SJSA1 (cell line): ENCODE data around the gene GRID1. TPM values are rescaled to one million over a fixed set of nuclear protein-coding genes. Genes with fewer than 3 reads are reported as not detected.
"Not testable (repeated sequence)": the region's sequence is repeated elsewhere in the genome, so short reads cannot be mapped to it uniquely, and the experiment has no call there.

Source experiments
- DNase-seq, 2 experiments: peaks; one replicate each; pipeline ENCODE4 v3.0.0-alpha.2; 2015 to 2020; ENCODE audit warnings: low spot score in 2 of 2, low read depth in 1 of 2
- H3K27ac ChIP-seq: fragments of 250-450 bp; sonication (Bioruptor Pico); 2 replicates; pipeline ENCODE4 v1.5.1; 2020; ENCODE audit warnings: mild to moderate bottlenecking, moderate library complexity
- H3K27me3 ChIP-seq: fragments of 250-450 bp; sonication (Bioruptor Pico); replicated peaks from 2 replicates; pipeline ENCODE4 v1.5.1; 2020; ENCODE audit warnings: mild to moderate bottlenecking, moderate library complexity
- H3K36me3 ChIP-seq: fragments of 250-450 bp; sonication (Bioruptor Pico); 2 replicates; pipeline ENCODE4 v1.5.1; 2020; ENCODE audit warnings: mild to moderate bottlenecking
- H3K4me1 ChIP-seq: fragments of 250-450 bp; sonication (Bioruptor Pico); replicated peaks from 2 replicates; pipeline ENCODE4 v1.6.1; 2021; ENCODE audit warnings: mild to moderate bottlenecking
- H3K4me3 ChIP-seq: fragments of 250-450 bp; sonication (Bioruptor Pico); 2 replicates; pipeline ENCODE4 v1.5.1; 2020; ENCODE audit warnings: mild to moderate bottlenecking
- H3K9me3 ChIP-seq: fragments of 250-450 bp; sonication (Bioruptor Pico); replicated peaks from 2 replicates; pipeline ENCODE4 v1.5.1; 2020; ENCODE audit warnings: mild to moderate bottlenecking
- total RNA-seq: library from RNA; depleted of rRNA; stranded (reverse); fragments of >200 nt; shearing (Covaris generic); gene quantifications from 2 replicates; pipeline ENCODE4 v1.2.3, GENCODE V29; 2014

GRID1 gene
- total RNA-seq, 1 experiment from 2014 or later, result 0.05 TPM

DNA sequence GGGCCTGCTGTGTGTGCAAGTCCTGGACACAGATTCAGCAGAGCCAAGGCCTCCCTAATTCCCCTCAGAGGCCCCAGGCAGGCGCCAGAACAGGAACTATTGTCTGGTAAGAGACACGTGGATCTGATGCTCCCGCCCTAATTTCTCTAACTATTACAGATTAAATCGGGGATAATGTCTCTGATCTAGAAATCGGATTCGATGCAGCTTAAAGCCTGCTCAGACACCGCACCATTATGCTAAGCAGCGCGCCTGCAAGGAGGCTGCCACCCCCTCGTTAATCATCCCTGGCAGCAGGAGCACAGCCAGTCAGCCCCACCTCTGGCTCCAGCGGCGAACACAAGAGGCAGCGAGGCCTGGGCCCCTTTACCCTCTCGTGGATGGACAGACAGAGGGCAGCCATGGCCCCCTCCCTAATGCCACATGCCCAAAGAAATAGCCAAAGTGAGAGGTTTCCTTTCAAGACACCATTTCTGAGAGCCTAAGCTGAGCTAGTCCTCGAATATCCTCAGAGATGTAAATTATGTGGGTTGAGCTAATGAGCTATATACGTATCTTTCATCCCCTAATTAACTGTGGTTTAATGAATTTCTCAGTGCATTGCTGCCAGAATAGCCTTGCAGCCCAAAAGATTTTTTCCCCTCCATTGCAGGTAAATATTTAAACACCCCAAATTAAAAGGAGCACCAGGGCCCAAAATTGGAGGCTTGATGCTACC lies 122.1 kb downstream of the GRID1 start:
- H3K27me3 ChIP-seq, result no peaks in the 10 kb centered on the region
- no peaks in the 10 kb centered on the region for H3K9me3 ChIP-seq
- DNase-seq, result no peak
- H3K4me3 ChIP-seq, result no peak overlapping the region
- H3K27ac ChIP-seq, result no peak overlapping the region
- no peaks in the 10 kb centered on the region for H3K4me1 ChIP-seq
- H3K36me3 ChIP-seq, result no peaks in the 10 kb centered on the region

DNA sequence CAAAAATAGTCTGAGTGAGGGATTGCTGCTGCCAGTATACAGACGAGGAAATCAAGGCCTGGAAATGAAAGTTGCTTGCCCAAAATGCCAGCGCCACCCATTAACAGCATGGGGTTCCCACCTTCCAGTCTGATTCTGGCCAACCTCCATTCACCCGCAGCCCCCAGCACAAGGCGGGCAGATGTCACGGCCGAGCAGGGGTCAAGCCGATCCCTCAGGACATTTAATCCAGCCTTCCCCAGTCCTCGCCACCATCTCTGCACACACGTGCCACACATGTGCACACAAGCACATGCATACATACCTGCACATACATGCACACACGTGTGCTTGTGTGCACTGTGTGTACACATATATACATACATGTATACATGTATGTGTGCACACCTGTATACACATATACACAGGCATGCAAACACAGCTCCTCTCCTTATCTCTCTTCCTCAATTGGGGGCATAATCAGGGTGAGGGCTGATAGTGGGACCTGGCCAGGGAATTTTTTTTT lies 122.9 kb downstream of the GRID1 start:
- Histone ChIP-seq H3K9me3 (no peaks in the 10 kb centered on the region), H3K4me3 (no peak overlapping the region), H3K4me1 (no peaks in the 10 kb centered on the region), H3K27me3 (no peaks in the 10 kb centered on the region), H3K27ac (no peak overlapping the region), H3K36me3 (no peaks in the 10 kb centered on the region)
- no peak for DNase-seq

GRCh38 chr10:86242761-86243160 lies 123.8 kb downstream of the GRID1 start:
- no peak for DNase-seq

DNA sequence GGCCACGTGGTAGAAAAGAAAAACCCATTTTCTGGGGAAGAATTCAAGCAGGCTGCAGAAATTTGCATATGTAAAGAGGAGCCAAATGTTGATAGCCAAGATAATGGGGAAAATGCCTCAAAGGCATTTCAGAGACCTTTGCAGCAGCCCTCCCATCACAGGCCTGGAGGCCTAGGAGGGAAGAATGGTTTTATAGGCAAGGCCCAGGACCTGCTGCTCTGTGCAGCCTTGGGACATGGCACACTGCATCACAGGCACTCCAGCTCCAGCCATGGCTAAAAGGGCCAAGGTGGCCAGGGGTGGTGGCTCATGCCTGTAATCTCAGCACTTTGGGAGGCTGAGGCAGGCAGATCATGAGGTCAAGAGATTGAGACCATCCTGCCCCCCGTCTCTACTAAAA lies 128.5 kb downstream of the GRID1 start:
- DNase-seq, H3K36me3 ChIP-seq, H3K27ac ChIP-seq, H3K9me3 ChIP-seq, H3K4me3 ChIP-seq, H3K4me1 ChIP-seq, H3K27me3 ChIP-seq: not testable (repeated sequence)

More at GRCh38 chr10:86242761-86243160, 123.8 kb downstream of the GRID1 start:
- no peaks in the 10 kb centered on the region for H3K9me3 ChIP-seq
- H3K4me1 ChIP-seq, result no peaks in the 10 kb centered on the region
- no peak overlapping the region for H3K4me3 ChIP-seq
- no peaks in the 10 kb centered on the region for H3K36me3 ChIP-seq
- no peak overlapping the region for H3K27ac ChIP-seq
- H3K27me3 ChIP-seq, result no peaks in the 10 kb centered on the region

DNA sequence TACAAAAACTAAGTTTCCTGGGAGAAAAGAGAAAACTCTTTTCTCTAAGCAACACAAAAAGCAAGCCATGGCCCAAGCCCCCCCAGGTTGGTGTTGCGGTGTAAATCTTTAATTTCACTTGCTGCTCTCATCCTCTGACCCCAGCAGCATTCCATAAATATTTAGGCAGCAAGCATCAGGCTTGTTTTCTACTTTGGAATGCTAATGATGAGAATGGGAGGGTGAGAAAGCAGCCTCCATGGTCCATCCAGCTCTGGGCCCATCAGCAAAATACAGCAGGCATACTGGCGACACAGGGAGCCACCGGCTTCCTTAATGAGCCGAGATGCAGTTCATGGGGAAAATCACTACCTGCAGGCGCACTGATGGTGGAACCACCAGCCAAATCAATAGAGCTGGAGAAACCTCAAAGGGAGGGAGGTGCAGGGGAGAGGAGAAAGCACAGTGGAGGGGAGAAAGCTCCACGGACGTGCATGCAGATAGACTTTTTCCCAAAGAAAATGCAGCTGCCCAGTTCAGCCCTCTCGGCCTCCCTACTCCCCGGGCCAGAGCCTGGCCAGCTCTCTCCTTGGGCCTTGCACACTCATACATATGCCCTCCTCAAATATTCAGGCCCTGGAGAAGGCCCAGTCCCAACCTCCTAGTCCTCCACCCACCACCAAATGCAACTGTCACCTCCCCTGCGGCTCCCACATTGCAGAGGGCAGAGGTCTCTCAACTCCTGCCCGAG lies 131.9 kb downstream of the GRID1 start:
- H3K27me3 ChIP-seq, result no peaks in the 10 kb centered on the region
- no peaks in the 10 kb centered on the region for H3K9me3 ChIP-seq
- no peak overlapping the region for H3K4me3 ChIP-seq
- no peaks in the 10 kb centered on the region for H3K36me3 ChIP-seq
- no peak for DNase-seq
- no peak overlapping the region for H3K27ac ChIP-seq
- no peaks in the 10 kb centered on the region for H3K4me1 ChIP-seq

DNA sequence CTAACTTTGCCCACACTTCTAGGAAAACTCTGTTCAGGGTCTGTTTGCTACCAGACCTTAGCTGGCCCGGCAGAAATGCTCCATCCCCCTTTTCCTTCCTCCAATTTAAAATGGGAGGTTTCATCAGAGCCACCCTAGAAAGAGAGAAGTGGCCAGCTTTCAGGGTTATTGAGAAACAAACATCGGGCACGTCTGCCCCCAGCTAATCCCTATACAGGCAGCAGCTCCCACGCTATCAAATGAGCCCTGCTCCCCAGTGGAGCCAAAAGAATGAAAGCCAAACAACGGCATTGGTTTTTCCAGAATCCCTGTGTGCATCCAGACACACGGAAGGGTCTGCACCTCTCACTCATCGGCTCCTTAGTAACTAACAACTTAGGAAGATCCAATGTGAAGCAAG lies 132.5 kb downstream of the GRID1 start:
- no peaks in the 10 kb centered on the region for H3K9me3 ChIP-seq
- H3K27me3 ChIP-seq, result no peaks in the 10 kb centered on the region
- no peak overlapping the region for H3K4me3 ChIP-seq
- H3K27ac ChIP-seq, result no peak overlapping the region
- no peaks in the 10 kb centered on the region for H3K36me3 ChIP-seq
- no peak for DNase-seq
- no peaks in the 10 kb centered on the region for H3K4me1 ChIP-seq

- no peak for DNase-seq
- H3K27me3 ChIP-seq, result no peaks in the 10 kb centered on the region
- no peaks in the 10 kb centered on the region for H3K36me3 ChIP-seq
- no peaks in the 10 kb centered on the region for H3K4me1 ChIP-seq
- no peaks in the 10 kb centered on the region for H3K9me3 ChIP-seq
- no peak overlapping the region for H3K27ac ChIP-seq
- H3K4me3 ChIP-seq, result no peak overlapping the region
These were observed 133.5 kb downstream of the GRID1 start for GRCh38 chr10:86233131-86233530.

DNA sequence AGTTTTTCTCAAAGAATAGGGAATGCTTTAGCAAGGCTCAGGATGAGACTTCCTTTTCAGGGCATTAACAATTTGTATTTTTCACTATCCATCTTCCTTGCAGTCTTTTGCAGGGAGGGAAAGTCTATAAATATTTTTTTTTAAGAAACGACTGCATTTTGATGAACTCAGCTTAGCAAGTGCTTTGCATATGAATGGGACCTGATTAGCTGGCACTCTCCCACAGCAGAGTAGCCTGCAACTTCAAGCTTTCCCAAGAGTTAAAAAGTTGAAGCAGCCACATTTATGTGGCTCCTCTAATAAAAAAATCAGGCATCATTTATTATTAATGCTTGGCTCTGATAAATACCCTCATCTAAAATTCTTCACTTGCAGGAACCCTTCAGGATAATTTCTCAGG lies 134.0 kb downstream of the GRID1 start:
- Histone ChIP-seq H3K9me3 (no peaks in the 10 kb centered on the region), H3K36me3 (no peaks in the 10 kb centered on the region), H3K27me3 (no peaks in the 10 kb centered on the region), H3K4me3 (no peak overlapping the region), H3K27ac (no peak overlapping the region), H3K4me1 (no peaks in the 10 kb centered on the region)
- no peak for DNase-seq

GRCh38 chr10:86231796-86232560 lies 134.6 kb downstream of the GRID1 start:
- Histone ChIP-seq H3K27me3 (no peaks in the 10 kb centered on the region), H3K27ac (no peak overlapping the region), H3K4me1 (no peaks in the 10 kb centered on the region), H3K4me3 (no peak overlapping the region), H3K9me3 (no peaks in the 10 kb centered on the region), H3K36me3 (no peaks in the 10 kb centered on the region)
- no peak for DNase-seq

- H3K4me3 ChIP-seq, result no peak overlapping the region
- H3K4me1 ChIP-seq, result no peaks in the 10 kb centered on the region
- H3K27me3 ChIP-seq, result no peaks in the 10 kb centered on the region
- no peaks in the 10 kb centered on the region for H3K9me3 ChIP-seq
- no peak for DNase-seq
- no peaks in the 10 kb centered on the region for H3K36me3 ChIP-seq
- no peak overlapping the region for H3K27ac ChIP-seq
These were observed 135.9 kb downstream of the GRID1 start for GRCh38 chr10:86230557-86231180.

DNA sequence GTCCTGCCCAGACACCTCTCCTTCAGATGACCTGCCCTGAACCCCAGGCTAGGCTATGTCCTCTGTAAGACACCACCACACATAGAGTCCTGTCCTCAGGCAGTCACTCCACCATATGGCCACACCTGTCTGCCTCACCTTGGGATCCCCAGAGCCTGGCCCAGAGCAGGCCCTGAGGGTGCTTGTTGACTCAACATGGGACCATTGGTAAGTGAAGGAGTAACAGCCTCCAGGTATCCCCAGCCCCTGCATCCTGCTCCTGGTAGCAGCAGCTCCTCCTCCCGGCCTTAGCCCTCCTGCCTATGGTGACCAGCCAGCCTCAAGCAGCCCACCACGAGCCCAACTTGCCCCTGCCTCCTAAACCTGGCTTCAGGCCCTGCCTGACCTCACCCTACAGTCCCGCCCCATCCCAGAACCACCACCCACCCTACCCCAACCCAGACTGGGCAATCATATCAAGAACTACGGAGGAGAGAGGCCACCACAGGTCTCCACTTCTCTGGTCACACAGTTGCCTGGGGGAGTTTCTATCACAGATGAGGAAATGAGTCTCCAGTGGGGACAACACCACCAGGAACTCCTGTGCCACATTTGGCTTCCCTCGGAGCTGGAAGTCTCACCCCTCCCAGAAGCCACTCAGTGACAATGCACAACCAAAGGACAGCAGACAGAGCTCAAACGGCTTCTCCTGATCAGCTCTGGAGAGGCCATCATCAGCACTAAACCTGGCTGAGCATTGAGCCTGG lies 136.6 kb downstream of the GRID1 start:
- no peaks in the 10 kb centered on the region for H3K36me3 ChIP-seq
- no peak for DNase-seq
- no peak overlapping the region for H3K27ac ChIP-seq
- H3K27me3 ChIP-seq, result no peaks in the 10 kb centered on the region
- H3K4me1 ChIP-seq, result no peaks in the 10 kb centered on the region
- H3K9me3 ChIP-seq, result no peaks in the 10 kb centered on the region
- no peak overlapping the region for H3K4me3 ChIP-seq

DNA sequence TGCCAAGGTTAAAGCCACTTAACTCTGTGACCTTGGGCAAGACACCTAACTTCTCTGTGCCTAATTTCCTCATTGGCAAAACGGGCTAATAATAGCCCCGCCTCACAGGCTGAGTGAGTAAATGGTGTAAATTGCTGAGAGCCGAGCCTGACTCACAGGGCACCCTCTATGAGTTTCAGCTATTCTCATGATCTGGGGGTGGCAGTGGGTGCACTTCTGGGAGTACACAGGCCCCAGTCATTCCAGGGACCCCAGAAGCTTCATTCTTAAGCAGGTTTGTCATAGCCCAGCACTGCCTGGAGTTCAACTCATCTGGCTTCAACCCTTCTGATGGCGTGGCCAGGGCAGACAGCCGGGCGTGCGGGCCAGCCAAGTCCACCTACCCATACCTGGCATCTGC lies 137.2 kb downstream of the GRID1 start:
- no peak for DNase-seq
- H3K9me3 ChIP-seq, result no peaks in the 10 kb centered on the region
- no peaks in the 10 kb centered on the region for H3K36me3 ChIP-seq
- H3K4me3 ChIP-seq, result no peak overlapping the region
- H3K27ac ChIP-seq, result no peak overlapping the region
- H3K27me3 ChIP-seq, result no peaks in the 10 kb centered on the region
- no peaks in the 10 kb centered on the region for H3K4me1 ChIP-seq
